ENCODE measurements around the gene NID1.
"Not testable (repeated sequence)": the region's sequence is repeated elsewhere in the genome, so short reads cannot be mapped to it uniquely, and the experiment has no call there.

The NID1 gene

GRCh38 chr1:236091933-236092318 is 27.0 kb upstream of the NID1 start:
- DNase-seq, result no peak

- DNase-seq, result no peak
These were observed 25.9 kb upstream of the NID1 start for GRCh38 chr1:236090741-236091147.

DNA sequence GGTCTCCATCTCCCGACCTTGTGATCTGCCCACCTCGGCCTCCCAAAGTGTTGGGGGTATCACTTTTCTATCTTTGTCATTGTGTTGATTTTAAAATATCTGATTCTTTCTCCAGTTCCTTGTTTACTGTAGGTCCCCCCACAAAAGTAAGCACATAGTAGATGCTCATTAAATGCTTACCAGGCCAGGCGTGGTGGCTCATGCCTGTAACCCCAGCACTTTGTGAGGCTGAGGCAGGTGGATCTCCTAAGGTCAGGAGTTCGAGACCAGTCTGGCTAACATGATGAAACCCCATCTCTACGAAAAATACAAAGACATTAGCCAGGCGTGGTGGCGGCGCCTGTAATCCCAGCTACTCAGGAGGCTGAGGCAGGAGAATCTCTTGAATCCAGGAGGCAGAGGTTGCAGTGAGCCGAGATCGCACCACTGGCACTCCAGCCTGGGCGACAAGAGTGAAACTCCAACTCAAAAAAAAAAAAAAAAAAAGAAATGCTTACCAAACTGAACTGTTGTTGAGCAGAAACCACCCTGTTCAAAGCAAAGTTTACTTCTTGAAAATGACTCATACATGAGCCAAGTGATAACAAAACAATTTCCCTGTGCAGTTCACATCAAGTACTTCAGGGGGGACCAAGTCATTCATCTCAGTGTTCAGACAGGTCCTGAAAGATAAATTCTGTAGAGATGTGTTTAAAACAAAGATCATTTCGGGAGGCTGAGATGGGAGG is 24.3 kb upstream of the NID1 start:
- no peak for DNase-seq

DNA sequence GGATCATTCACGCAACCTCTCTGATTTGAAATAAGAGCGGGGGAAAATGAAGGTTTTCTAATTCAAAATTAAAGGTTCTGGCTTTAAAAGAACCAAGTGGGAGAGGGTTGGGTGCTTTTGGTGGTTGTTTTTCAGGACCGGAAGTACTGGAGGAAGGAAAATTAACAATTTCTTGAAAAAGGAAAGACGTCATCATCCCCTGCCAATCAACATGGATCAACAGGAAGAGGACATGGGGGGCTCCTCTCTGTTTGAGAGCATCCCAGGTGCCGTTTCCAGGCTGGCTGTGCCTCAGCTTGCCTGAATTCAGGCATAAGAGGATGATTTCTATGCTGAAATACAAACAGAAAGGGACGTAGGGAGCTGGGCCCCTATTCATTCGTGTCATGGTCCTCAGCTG is 21.6 kb upstream of the NID1 start:
- DNase-seq, result no peak

- no peak for DNase-seq
These were observed 20.8 kb upstream of the NID1 start for GRCh38 chr1:236085545-236086159.

DNA sequence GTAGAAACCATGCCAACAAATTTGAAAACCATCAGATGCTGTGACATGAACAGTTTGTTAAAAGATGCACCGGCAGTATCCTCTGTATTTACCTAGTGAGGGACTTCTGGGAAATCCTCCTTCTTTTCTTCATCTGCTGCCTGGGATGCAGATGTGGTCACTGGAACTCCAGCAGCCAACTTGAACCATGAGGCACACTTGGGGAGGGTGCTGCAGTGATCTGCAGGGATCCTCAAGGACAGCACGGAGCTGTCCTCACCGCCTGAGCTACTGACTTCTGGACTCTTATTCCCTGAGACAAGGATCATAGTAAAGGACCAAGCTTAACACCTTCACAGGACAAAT is 19.5 kb upstream of the NID1 start:
- no peak for DNase-seq

- no peak for DNase-seq
These were observed 18.9 kb upstream of the NID1 start for GRCh38 chr1:236083650-236084385.

DNA sequence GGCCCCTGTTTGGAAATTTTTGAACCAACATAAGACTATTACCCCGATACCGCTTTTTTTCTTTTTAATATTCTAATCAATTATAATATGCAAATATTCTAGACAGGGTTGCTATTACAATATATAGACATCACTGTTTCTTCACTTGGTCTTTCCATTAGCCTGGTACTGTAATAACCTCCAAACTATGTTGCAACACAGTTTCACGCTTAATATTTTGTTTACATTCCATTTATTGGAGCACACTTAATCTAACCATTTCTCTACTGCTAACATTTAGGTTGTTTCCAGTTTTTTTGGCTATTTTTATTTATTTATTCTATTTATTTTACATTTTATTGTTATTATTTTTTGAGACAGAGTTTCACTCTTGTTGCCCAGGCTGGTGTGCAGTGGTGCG is 17.6 kb upstream of the NID1 start:
- DNase-seq, result no peak

DNA sequence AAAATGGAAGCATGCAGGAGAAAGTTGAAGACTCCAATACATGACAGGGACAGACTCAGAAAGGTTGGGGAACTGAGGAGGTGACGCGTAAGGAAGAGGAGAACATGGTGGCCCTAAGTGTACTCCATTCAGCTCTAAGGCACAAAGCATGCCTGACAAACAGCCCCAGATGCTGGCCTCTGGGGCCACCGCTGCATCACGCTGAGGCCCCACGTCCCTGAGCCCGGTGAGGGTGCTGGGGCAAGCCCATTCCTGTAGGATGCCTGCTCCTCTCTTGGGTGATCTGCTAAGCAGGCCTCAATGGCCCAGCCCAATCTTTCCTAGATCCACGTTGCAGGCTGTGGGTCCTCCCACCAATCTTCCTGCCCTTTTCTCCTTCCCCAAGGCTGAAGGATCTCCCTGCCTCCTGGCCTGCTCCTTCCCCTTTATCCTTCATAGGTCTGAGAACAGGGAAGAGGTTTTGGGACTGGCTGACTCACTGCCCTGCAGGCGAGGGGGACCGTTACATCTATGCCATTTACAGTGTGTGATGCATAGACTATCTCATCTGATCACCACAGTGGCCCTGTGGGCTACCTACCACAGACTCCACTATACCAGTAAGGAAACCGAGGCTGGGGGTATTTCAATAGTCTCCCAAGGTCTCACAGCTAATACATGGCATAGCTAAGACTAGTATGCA is 16.8 kb upstream of the NID1 start:
- no peak for DNase-seq

GRCh38 chr1:236079703-236080102 is 14.8 kb upstream of the NID1 start:
- DNase-seq, result no peak

- no peak for DNase-seq
These were observed 14.1 kb upstream of the NID1 start for GRCh38 chr1:236078993-236079392.

DNA sequence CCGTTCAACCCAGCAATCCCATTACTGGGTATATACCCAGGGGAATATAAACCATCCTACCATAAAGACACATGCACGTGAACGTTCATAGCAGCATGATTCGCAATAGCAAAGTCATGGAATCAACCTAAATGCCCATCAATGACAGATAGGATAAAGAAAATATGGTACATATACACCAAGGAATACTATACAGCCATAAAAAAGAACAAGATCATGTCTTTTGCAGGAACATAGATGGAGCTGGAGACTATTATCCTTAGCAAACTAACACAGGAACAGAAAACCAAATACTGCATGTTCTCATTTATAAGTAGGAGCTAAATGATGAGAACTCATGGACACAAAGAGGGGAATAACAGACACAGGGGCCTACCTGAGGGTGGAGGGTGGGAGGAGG is 13.2 kb upstream of the NID1 start:
- not testable (repeated sequence) for DNase-seq

- DNase-seq, result no peak
These were observed 11.0 kb upstream of the NID1 start for GRCh38 chr1:236075848-236076247.

DNA sequence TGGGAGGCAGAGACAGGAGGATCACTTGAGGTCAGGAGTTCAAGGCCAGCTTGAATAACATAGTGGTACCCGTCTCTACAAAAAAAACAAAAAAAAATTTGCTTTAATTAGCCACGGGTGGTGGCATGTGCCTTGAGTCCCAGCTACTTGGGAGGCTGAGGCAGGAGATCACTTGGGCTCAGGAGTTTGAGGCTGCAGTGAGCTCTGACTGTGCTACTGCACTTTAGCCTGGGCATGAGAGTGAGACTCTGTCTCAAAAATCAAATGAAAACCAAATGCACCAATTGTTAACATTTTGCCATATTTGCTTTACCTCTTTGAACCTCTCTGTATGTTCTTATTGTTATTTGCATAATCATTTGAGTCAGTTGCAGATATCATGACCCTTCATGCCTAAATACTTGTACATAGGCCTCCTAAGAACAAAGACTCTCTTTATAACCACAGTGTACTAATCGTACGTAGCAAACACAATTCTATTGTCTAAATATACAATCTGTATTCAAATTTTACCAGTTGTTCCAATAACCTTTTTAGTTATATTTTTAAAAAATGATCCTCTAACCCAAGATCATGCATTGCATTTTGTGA is 8.5 kb upstream of the NID1 start:
- no peak for DNase-seq

DNA sequence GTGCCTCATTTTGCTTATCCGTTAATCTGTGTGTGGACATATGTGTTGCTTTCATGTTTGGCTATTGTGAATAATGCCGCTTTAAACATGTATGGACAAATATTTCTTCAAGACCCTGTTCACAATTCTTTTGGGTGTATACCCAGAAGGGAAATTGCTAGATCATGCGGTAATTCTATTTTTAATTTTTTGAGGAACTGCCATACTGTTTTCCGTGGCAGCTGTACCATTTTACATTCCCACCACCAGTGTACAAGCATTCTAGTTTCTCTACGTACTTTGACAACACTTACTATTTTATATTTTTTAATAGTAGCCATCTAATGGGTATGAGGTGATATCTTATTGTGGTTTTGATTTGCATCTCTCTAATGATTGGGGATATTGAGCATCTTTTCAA is 7.1 kb upstream of the NID1 start:
- DNase-seq, result no peak

- no peak for DNase-seq
These were observed 5.9 kb upstream of the NID1 start for GRCh38 chr1:236070753-236071152.

- no peak for DNase-seq
These were observed 4.9 kb upstream of the NID1 start for GRCh38 chr1:236069796-236070195.

DNA sequence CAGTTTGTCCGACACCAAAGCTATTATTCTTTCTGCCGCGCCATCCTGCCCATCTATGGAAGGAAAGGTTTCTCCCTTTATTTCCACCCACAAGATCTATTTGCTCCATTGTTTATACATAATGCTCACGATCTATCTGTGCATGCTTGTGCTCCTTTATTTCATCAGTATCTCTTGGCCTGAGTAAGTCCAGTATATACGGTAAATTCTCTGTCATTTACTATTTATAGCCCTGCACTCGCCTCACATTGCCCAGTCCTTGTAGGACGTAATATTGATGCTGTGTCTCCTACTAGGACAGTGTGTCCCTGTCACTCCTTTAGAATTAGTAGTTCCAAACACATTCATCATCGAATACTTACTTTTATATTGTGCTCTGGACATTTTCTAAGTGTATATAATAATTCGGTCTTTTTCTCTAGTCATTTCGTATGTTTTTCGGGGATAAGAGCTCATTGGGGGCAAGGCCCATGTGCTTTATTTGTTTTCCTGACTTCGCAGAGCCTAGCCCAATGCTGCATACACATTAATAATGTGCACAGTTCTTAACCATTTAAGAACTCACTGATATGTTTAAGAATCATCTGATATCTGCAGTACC is 3.1 kb upstream of the NID1 start:
- DNase-seq, result no peak

DNA sequence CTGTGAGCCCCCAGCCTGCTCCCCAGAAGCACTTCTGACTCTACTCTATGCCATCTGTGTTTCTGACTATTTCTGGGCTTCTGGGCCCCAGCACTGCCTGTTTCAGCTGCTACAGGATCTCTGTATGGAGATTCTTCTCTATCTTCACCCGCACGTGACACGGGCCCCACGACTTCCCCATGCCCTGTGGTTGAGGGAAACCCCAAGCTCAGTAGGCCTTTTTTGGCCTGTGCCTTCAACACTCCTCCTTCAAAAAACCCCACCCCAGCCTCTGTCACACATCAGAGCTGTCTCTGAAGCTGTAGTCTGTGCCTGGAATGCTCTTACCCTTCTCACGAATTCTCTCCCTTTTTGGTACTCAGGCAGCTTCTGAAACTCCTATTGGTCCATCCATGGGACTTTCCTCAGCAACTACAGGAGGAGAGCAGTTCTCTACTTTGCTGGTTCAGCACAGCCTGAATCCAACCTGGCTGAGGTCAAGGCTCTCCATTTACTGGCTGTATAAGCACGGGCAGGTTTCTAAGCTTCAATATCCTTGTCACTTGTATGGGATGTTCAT is 2.0 kb upstream of the NID1 start:
- peak; percentile 71 to 82 for DNase-seq

DNA sequence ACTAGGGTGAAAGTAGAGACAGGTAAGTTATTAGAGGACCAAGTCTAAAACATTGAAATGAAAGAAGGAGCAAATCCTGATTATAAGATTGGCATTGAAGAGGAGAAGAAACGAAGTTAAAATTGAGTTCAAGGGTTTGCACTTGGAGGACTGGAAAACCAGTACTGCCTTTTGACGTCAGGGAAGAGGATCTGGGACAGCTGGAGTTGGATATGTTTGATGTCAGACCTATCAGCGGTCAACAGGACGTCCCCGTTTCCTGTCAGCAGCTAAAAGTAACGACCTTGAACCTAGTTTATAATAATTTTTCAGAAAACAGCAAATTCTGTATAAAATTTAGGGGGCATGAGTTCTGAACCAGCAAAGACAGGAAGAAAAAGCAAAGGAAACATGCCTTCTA is 1.2 kb upstream of the NID1 start:
- DNase-seq, result no peak

DNA sequence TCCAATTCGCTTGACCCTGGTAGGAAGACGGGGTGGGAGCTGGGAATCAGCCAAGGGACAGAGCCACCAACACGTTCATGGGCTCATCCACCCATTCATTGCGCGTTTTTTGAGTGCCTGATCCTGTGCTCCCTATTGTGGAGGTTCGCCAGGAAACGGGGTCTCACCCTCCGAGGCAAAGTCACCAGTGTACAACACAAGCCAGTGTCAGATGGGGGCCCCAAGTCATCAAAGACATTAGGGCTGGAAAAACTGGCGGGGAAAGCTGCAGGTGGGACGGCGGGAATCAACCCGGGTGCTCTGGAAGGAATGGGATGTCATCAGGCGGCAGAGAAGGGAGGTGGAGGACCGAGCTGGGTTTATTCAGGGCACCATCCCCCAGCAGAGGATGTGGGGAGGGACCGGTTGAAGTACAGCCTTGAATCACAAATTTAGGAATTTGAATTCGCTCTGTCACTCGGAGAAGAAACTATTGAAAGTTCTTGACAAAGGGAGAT is 667 bp upstream of the NID1 start:
- DNase-seq, result no peak

- no peak for DNase-seq
These were observed 794 bp downstream of the NID1 start for GRCh38 chr1:236063919-236064673.

Measured in CD4-positive, alpha-beta T cell treated with Interleukin-1 beta for 1 hour (primary cell).